Breast epithelium (tissue), 3 donors: ENCODE data around the gene UBR2.

Experiments used
- CTCF ChIP-seq, 3 donors: fragments of 450-650 bp; IDR thresholded peaks; one replicate each; pipeline ENCODE4 v1.5.1; 2016 to 2017; ENCODE audit warnings: antibody characterized with exemption in 3 of 3, mild to moderate bottlenecking in 3 of 3, moderate library complexity in 3 of 3
- POLR2A ChIP-seq: fragments of 450-650 bp; IDR thresholded peaks from one replicate; pipeline ENCODE4 v1.6.1; 2016; ENCODE audit warnings: antibody characterized with exemption, mild to moderate bottlenecking, moderate library complexity
- POLR2AphosphoS5 ChIP-seq, 3 donors: sonication (generic); formaldehyde crosslinking; IDR thresholded peaks; one replicate each; pipeline ENCODE4 v1.6.1; 2017; ENCODE audit warnings: antibody characterized with exemption in 3 of 3

DNA sequence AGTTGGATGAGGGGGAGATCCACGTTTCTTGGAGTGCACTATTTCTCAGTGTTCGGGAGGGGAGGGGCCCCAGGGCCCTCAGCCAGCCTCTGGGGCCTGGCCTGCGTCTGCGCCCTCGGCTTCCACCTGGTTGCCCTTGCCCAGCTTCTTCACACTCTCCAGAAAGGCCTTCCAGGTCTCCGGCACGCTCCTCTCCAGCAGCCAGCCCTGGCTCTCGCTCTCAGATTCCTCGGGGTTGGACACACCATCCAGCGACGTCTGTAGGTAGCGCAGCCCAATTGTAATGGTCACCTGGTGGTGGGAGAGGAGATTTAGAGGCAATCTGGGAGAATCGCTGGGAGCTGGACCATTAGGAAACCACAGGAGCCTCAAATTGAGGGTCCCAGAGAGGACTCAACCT lies 134.4 kb downstream of the UBR2 start:
- TF ChIP-seq CTCF (IDR thresholded peaks at IDR 0.05) (no peak), POLR2AphosphoS5 (IDR thresholded peaks at IDR 0.05) (no peak), POLR2A (no peak)
